GM19395 (cell line): ENCODE results near the gene PLCH2.
"Not testable (repeated sequence)": the region's sequence is repeated elsewhere in the genome, so short reads cannot be mapped to it uniquely, and the experiment has no call there.

ENCODE experiments used
- ATAC-seq: cut with Tn5 transposase; IDR thresholded peaks from one replicate; pipeline ENCODE4 v1.9.1; 2021; ENCODE audit warnings: mild to moderate bottlenecking, moderate library complexity; ENCODE audit not compliant: unreplicated experiment

PLCH2 gene

GRCh38 chr1:2476061-2476999, at the start of gene PLCH2:
PLCH2 (plus strand) TSS chr1:2476289; CDS start chr1:2476589, 300 bp downstream.
- no peak for ATAC-seq

GRCh38 chr1:2426540-2426939, 49.5 kb upstream of the PLCH2 start:
- ATAC-seq: no peak

- ATAC-seq: no peak
Observed at GRCh38 chr1:2427051-2427450, 49.0 kb upstream of the PLCH2 start.

GRCh38 chr1:2427976-2428375, 48.1 kb upstream of the PLCH2 start:
- no peak for ATAC-seq

- ATAC-seq: no peak
Observed at GRCh38 chr1:2428490-2428889, 47.6 kb upstream of the PLCH2 start.

- no peak for ATAC-seq
Observed at GRCh38 chr1:2429780-2430591, 46.1 kb upstream of the PLCH2 start.

- ATAC-seq: no peak
Observed at GRCh38 chr1:2430592-2430973, 45.5 kb upstream of the PLCH2 start.

- no peak for ATAC-seq
Observed at GRCh38 chr1:2431103-2431502, 45.0 kb upstream of the PLCH2 start.

- no peak for ATAC-seq
Observed at GRCh38 chr1:2431518-2431917, 44.6 kb upstream of the PLCH2 start.

- no peak for ATAC-seq
Observed at GRCh38 chr1:2432441-2432844, 43.6 kb upstream of the PLCH2 start.

GRCh38 chr1:2433196-2433595, 42.9 kb upstream of the PLCH2 start:
- ATAC-seq: no peak

- no peak for ATAC-seq
Observed at GRCh38 chr1:2433936-2434655, 42.0 kb upstream of the PLCH2 start.

- no peak for ATAC-seq
Observed at GRCh38 chr1:2435091-2435490, 41.0 kb upstream of the PLCH2 start.

- ATAC-seq: no peak
Observed at GRCh38 chr1:2435746-2436355, 40.2 kb upstream of the PLCH2 start.

GRCh38 chr1:2436876-2437275, 39.2 kb upstream of the PLCH2 start:
- ATAC-seq: no peak

GRCh38 chr1:2437617-2438016, 38.5 kb upstream of the PLCH2 start:
- no peak for ATAC-seq

- no peak for ATAC-seq
Observed at GRCh38 chr1:2438038-2438437, 38.1 kb upstream of the PLCH2 start.

GRCh38 chr1:2438641-2439040, 37.4 kb upstream of the PLCH2 start:
- ATAC-seq: no peak

- no peak for ATAC-seq
Observed at GRCh38 chr1:2439369-2439768, 36.7 kb upstream of the PLCH2 start.

GRCh38 chr1:2440346-2440745, 35.7 kb upstream of the PLCH2 start:
- ATAC-seq: not testable (repeated sequence)

GRCh38 chr1:2441746-2442145, 34.3 kb upstream of the PLCH2 start:
- ATAC-seq: no peak
